ENCODE results near the gene UBAC1. TPM values are rescaled to one million over a fixed set of nuclear protein-coding genes. Genes with fewer than 3 reads are reported as not detected.

The UBAC1 gene
- total and polyA plus RNA-seq, 9 of the 15 experiments (the other 6 are each of a cell fraction or from before 2014, with no cell fraction given): 94.0 to 399 (median 228) TPM

- no peak for TF ChIP-seq ZNF184 (CRISPR knock-in tag; IDR thresholded peaks at IDR 0.05)
- TF ChIP-seq FOXM1 (IDR thresholded peaks at IDR 0.05; ENCODE audit: low read depth): no peak
- peak; percentile 94 for TF ChIP-seq FOXM1 (CRISPR knock-in tag; IDR thresholded peaks at IDR 0.05; ENCODE audit: low read depth)
- no peak for TF ChIP-seq NR2C1 (IDR thresholded peaks at IDR 0.05)
- TF ChIP-seq NR2C1 (tag; IDR thresholded peaks at IDR 0.05): peak; percentile 43; the same call in 1 of the 2 replicates
- TF ChIP-seq TCF15 (CRISPR knock-in tag; IDR thresholded peaks at IDR 0.05): no peak
- TF ChIP-seq ZNF584 (CRISPR knock-in tag; IDR thresholded peaks at IDR 0.05; ENCODE audit: low read depth): no peak
- no peak for TF ChIP-seq TCF7 (IDR thresholded peaks at IDR 0.05; ENCODE audit: borderline replicate concordance)
- TF ChIP-seq HLTF (IDR thresholded peaks at IDR 0.05): no peak
- no peak for TF ChIP-seq ZNF57 (CRISPR knock-in tag; IDR thresholded peaks at IDR 0.05)
- no peak for TF ChIP-seq ZNF444 (CRISPR knock-in tag; IDR thresholded peaks at IDR 0.05)
- 0 out of 2 replicates have a peak, but pooled peaks have one; percentile 32 for TF ChIP-seq HCFC1 (IDR thresholded peaks at IDR 0.05; ENCODE audit: low read depth, low read length)
- no peak for TF ChIP-seq PBX2 (CRISPR knock-in tag; IDR thresholded peaks at IDR 0.05; ENCODE audit: low read depth)
- TF ChIP-seq PBX2 (tag; conservative IDR thresholded peaks at IDR 0.05; ENCODE audit: low read depth): no peak
- peak; percentile 84; the same call in 1 of the 2 replicates for TF ChIP-seq CBFB (CRISPR knock-in tag; IDR thresholded peaks at IDR 0.05)
- no peak for TF ChIP-seq CHCHD3 (CRISPR knock-in tag; IDR thresholded peaks at IDR 0.05)
- no peak for TF ChIP-seq ESRRB (CRISPR knock-in tag; IDR thresholded peaks at IDR 0.05; ENCODE audit: borderline replicate concordance)
- no peak for TF ChIP-seq CEBPB (tag; IDR thresholded peaks at IDR 0.05)
- no peak for TF ChIP-seq BRCA1 (IDR thresholded peaks at IDR 0.05)
- no peak for TF ChIP-seq BRCA1 (CRISPR knock-in tag; IDR thresholded peaks at IDR 0.05)
- no peak for TF ChIP-seq ZNF764 (CRISPR knock-in tag; IDR thresholded peaks at IDR 0.05; ENCODE audit: low read depth)
- peak; percentile 85 for TF ChIP-seq ZNF197 (CRISPR knock-in tag; IDR thresholded peaks at IDR 0.05; ENCODE audit: low read depth)
- 0 out of 4 replicates have a peak, but pooled peaks of 1 of the 2 experiments have one; percentile 55 for TF ChIP-seq ZNF639 (CRISPR knock-in tag; conservative IDR thresholded peaks at IDR 0.05 in 1 of 2, IDR thresholded peaks at IDR 0.05 in 1 of 2)
Measured at GRCh38 chr9:135971892-135972291, 10.7 kb upstream of the UBAC1 start (continued).
